ENCODE data around the gene TRIM67. TPM values are rescaled to one million over a fixed set of nuclear protein-coding genes. Genes with fewer than 3 reads are reported as not detected.

TRIM67 gene
- total and polyA plus RNA-seq, 3 donors from 2014 or later, result 0.19 to 0.26 (median 0.24) TPM

DNA sequence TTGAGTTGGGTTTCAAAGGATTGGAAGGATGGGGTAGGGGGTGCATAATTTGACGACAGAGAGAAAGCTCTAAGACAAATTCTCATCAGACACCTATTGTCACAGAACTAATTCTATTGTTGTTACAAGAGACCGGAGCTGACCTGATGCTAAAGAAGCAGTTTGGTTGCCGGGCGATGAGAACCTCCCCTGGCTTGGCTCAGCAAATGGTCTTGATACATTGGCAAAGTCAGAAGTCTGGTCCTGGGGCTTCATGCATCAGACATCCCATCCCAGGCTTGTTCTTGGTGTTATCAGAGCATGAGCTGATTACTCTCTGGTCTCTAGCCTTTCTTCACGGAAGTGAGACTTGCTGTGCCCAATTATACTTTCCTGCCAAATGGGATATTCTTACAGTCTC lies 15.4 kb downstream of the TRIM67 start:
- H3K27ac ChIP-seq, result no peak overlapping the region
- TF ChIP-seq, protein P1, sequence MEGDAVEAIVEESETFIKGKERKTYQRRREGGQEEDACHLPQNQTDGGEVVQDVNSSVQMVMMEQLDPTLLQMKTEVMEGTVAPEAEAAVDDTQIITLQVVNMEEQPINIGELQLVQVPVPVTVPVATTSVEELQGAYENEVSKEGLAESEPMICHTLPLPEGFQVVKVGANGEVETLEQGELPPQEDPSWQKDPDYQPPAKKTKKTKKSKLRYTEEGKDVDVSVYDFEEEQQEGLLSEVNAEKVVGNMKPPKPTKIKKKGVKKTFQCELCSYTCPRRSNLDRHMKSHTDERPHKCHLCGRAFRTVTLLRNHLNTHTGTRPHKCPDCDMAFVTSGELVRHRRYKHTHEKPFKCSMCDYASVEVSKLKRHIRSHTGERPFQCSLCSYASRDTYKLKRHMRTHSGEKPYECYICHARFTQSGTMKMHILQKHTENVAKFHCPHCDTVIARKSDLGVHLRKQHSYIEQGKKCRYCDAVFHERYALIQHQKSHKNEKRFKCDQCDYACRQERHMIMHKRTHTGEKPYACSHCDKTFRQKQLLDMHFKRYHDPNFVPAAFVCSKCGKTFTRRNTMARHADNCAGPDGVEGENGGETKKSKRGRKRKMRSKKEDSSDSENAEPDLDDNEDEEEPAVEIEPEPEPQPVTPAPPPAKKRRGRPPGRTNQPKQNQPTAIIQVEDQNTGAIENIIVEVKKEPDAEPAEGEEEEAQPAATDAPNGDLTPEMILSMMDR (IDR thresholded peaks at IDR 0.05), result no peak
- TF ChIP-seq POLR2A (IDR thresholded peaks at IDR 0.05), result no peak
- H3K36me3 ChIP-seq (ENCODE audit: low read depth, missing control alignments), result no peaks in the 10 kb centered on the region
- 77 to 78% methylated on average over 5 of the region's 5 CpGs for WGBS, 2 donors
- no peaks in the 10 kb centered on the region for H3K27me3 ChIP-seq
- no peaks in the 10 kb centered on the region for H3K9me3 ChIP-seq
- H3K4me3 ChIP-seq, result no peak overlapping the region
- intact Hi-C loops (cut with DNase I; ENCODE audit: low total_unique reads), result no loop called here
- DNase-seq, result no peak
- H3K4me1 ChIP-seq, result no peaks in the 10 kb centered on the region

DNA sequence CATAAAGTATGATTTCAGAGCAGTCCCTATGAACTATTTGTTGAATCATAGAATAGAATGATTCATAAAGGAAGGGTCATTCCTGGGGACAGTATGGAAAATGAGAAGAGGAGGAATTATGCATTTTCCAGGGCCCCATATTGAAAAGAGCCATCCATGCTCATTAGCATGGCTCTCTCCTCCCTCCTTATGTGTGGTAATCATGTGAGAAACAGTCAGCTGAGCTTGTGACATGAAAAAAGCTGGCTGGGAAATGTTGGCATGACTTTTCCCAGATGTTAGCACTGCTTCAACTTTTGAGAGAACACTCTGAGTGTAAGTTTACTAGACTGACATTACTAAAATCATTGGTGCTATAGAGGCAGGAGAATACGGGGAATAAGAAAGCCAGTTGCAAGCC lies 16.1 kb downstream of the TRIM67 start:
- H3K4me1 ChIP-seq, result no peaks in the 10 kb centered on the region
- H3K27ac ChIP-seq, result no peak overlapping the region
- 90 to 100% methylated on average over 1 of the region's 1 CpG for WGBS, 2 donors
- intact Hi-C loops (cut with DNase I; ENCODE audit: low total_unique reads), result no loop called here
- H3K4me3 ChIP-seq, result no peak overlapping the region
- no peaks in the 10 kb centered on the region for H3K36me3 ChIP-seq (ENCODE audit: low read depth, missing control alignments)
- no peak for TF ChIP-seq POLR2A (IDR thresholded peaks at IDR 0.05)
- TF ChIP-seq, protein P1 (IDR thresholded peaks at IDR 0.05), result no peak
- H3K27me3 ChIP-seq, result no peaks in the 10 kb centered on the region
- no peaks in the 10 kb centered on the region for H3K9me3 ChIP-seq
- no peak for DNase-seq

GRCh38 chr1:231178970-231179369 lies 17.1 kb downstream of the TRIM67 start:
- Histone ChIP-seq H3K27ac (no peak overlapping the region), H3K36me3 (ENCODE audit: low read depth, missing control alignments) (no peaks in the 10 kb centered on the region), H3K4me1 (no peaks in the 10 kb centered on the region), H3K9me3 (no peaks in the 10 kb centered on the region), H3K4me3 (no peak overlapping the region), H3K27me3 (no peaks in the 10 kb centered on the region)
- DNase-seq, result no peak
- no peak for TF ChIP-seq POLR2A (IDR thresholded peaks at IDR 0.05)
- TF ChIP-seq, protein P1 (IDR thresholded peaks at IDR 0.05), result no peak
- intact Hi-C loops (cut with DNase I; ENCODE audit: low total_unique reads), result no loop called here
- 96 to 100% methylated on average over 2 of the region's 2 CpGs for WGBS, 2 donors

- Histone ChIP-seq H3K36me3 (ENCODE audit: low read depth, missing control alignments) (no peaks in the 10 kb centered on the region), H3K27ac (no peak overlapping the region), H3K9me3 (no peaks in the 10 kb centered on the region), H3K27me3 (no peaks in the 10 kb centered on the region), H3K4me1 (no peaks in the 10 kb centered on the region), H3K4me3 (no peak overlapping the region)
- no peak for DNase-seq
- intact Hi-C loops (cut with DNase I; ENCODE audit: low total_unique reads), result no loop called here
- 98 to 100% methylated on average over 1 of the region's 1 CpG for WGBS, 2 donors
- TF ChIP-seq, protein P1 (IDR thresholded peaks at IDR 0.05), result no peak
- TF ChIP-seq POLR2A (IDR thresholded peaks at IDR 0.05), result no peak
Measured at GRCh38 chr1:231180034-231180433, 18.2 kb downstream of the TRIM67 start.

DNA sequence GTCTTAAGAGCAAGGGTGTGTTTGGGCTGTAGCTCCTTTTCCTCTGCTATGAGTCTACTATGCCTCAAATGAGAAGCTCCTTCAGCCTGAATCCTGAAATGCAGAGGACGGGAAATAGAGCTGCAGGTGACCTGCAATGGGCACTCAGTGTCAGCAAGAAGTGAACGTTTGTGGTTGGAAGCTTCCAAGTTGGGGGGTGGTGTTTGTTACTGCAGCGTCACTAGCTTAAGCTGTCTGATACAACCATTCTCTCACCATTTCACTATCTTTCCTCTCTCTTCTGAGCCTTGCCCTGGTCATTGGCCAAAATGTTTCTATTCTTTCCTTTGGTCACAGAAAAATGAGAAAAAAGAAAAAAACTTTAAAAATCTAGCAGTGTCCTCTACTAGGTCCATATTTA lies 19.4 kb downstream of the TRIM67 start:
- no peaks in the 10 kb centered on the region for H3K36me3 ChIP-seq (ENCODE audit: low read depth, missing control alignments)
- no peaks in the 10 kb centered on the region for H3K9me3 ChIP-seq
- H3K4me1 ChIP-seq, result no peaks in the 10 kb centered on the region
- intact Hi-C loops (cut with DNase I; ENCODE audit: low total_unique reads), result no loop called here
- no peak for DNase-seq
- no peak for TF ChIP-seq POLR2A (IDR thresholded peaks at IDR 0.05)
- TF ChIP-seq, protein P1 (IDR thresholded peaks at IDR 0.05), result no peak
- no peak overlapping the region for H3K27ac ChIP-seq
- no peak overlapping the region for H3K4me3 ChIP-seq
- no peaks in the 10 kb centered on the region for H3K27me3 ChIP-seq
- 77 to 80% methylated on average over 3 of the region's 3 CpGs for WGBS, 2 donors
